Kasumi-1 (cell line): ENCODE data around the gene DDX25.

Experiments
- DNase-seq, 2 experiments: peaks; one replicate each; lab custom pipeline; 2025; lab: John Stamatoyannopoulos, UW

DDX25 gene

GRCh38 chr11:125950696-125951651, 46.7 kb downstream of the DDX25 start:
- DNase-seq: no peak

DNA sequence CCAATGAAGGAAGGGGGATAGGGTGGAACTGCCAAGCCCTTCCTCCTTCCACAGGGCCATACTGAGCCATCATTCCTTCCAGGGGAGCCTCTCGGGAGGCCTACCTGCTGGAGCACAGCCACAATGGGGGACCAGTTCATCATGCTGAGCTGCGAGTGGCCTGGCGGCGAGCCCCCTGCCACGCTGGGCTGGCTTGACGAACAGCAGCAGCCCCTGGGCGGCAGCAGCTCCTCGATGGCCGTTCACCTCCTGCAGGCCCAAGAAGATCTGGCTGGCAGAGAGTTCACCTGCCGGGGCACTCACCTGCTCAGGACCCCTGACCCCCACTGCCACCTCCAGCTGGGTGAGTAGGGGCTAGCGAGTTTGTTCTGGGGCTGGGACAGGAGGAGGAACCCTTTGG, 47.4 kb downstream of the DDX25 start:
- DNase-seq: no peak

DNA sequence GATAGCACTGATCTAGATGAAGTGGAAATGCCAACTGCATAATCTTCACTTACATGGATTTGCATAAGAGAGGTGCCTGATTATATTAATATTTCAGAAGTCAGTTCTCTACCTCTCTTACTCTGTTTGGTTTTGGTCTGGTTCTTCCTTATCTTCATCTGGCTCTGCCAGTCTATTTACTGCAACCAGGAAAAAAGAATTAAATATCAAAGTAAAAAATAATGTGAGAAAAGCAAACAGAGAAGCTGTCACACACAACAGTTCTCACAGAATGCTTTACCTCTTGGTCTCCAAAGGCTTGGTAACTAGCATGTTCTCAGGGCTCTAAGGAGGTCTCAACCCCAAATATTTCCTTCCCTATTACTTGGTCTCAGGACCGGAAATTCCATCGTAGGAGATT, 48.3 kb downstream of the DDX25 start:
- no peak for DNase-seq

- DNase-seq: no peak
Measured at GRCh38 chr11:125952973-125953372, 48.7 kb downstream of the DDX25 start.

- no peak for DNase-seq
Measured at GRCh38 chr11:125953401-125953935, 49.2 kb downstream of the DDX25 start.

GRCh38 chr11:125954123-125954944, 50.0 kb downstream of the DDX25 start:
- no peak for DNase-seq

DNA sequence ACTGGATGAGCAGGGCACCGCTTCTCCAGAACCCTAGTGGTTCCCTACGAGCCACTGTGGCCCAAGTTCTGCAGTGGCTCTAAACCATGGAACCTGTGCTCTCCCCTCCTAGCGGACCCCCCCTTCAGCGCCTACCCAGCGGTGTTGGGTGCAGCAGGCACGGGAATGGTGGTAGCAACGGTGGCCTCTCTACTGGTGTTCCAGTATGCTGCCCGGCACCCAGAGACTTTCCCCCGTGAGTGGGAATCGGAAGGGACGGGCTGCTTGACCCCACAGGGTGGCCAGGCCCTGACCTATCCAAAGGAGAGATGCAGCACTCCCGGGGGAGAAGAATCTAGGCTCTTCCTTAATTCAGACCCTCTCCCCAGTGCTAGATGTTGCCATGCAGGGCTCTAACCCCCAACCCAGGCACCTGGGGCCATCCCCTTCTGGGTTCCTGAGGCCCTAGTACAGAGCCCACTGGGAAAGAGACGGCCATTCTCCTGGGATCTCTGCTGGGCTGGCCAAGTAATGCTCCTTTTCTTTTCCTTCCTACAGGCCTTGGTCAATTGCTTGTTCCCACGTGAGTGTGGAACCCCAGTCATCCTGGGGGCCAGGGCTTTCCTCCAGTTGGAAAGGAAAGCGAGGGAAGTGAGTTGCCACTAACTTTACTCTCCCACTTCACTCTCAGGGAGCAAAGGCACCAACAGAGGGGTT, 50.8 kb downstream of the DDX25 start:
- no peak for DNase-seq

GRCh38 chr11:125955856-125956255, 51.5 kb downstream of the DDX25 start:
- peak; percentile 26 to 27 for DNase-seq

- no peak for DNase-seq
Measured at GRCh38 chr11:125956391-125957134, 52.3 kb downstream of the DDX25 start.

GRCh38 chr11:125957618-125958332, 53.5 kb downstream of the DDX25 start:
- no peak for DNase-seq

- DNase-seq: no peak
Measured at GRCh38 chr11:125958872-125959400, 54.6 kb downstream of the DDX25 start.

GRCh38 chr11:125959511-125959910, 55.2 kb downstream of the DDX25 start:
- no peak for DNase-seq

DNA sequence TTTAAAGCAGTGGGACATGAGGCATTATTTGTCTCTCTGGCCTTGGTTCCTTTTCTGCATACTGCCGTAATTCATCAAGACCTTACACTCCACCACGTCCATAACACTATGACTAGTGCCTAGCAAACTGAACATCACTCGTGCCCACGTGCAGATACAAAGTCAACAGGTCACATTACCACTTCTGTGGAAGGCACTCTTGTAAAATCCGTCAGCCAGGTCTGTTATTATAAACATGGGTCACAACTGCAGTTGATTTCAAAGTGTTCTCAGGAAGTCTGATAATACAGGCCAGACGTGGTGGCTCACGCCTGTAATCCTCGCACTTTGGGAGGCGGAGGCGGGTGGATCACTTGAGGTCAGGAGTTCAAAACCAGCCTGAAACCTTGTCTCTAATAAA, 55.6 kb downstream of the DDX25 start:
- no peak for DNase-seq

DNA sequence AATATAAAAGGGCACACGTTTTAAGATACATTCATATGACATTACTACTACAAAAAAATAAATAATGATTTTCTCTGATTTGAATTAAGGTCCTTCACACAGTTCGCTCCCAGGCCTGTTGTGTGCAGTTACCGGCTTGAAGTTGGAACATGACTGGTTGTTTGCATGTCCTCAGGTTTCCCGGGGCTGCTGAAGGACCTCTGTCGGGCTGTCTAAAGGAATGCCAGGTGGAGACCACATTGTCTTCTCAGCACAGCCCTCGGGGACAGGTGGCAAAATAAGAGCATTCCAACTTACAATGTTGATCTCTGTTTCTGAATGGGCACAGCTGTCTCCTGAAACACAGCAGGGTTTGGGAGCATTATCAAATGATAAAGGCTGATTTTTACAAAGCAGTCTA, 56.5 kb downstream of the DDX25 start:
- DNase-seq: no peak

DNA sequence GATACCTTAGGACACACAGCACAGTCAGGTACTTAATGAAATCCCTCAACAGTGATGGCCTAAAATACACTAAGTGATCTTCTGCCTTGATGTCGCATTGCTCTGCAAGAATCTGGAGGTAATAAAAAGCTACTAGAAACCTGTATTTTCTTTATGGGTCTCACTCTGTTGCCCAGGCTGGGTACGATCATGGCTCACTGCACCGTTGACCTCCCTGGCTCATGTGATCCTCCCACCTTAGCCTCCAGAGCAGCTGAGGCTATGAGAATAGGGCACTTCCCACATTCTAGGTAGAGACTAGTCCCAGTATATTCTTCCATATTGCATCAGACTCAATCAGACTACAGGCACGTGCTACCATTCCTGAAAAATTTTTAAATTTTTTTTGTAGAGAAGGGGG, 63.2 kb downstream of the DDX25 start:
- DNase-seq: no peak

DNA sequence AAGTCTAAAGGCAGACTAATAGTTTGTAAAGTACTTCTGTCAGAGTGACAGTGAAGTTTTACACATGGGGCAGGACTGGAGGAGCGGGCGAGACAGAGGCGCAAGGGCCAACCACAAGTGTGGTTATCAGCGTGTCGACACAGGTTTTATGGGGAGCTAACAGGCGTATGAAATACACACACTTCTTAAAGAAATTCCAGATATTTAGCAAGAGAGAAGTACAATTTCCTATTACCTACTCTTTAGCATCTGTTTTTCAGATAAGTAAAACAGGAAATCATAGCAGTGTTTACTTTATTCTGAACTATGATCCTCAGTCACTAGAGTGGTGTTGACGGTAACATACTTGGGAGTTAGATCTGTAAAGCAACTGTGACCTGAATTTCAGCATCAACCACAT, 64.0 kb downstream of the DDX25 start:
- DNase-seq: no peak

DNA sequence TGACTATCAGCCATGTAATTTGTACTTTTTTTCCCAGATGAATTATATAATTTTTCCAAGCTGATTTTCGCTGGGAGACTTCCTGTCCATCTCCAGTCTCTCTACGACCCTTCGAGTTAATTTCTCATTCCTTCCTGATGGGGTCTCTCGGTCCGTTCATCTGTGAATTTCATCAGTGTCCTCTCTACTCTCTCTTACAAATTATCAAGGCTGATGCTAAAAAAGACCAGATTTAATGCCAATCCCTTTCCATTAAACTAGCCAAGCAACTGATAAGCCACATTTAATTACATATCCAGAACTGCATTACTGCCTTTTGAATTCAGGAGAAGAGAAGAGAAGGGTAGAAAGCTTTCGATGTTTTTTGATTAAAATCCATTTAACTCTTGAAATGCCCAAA, 67.3 kb downstream of the DDX25 start:
- DNase-seq: no peak

DNA sequence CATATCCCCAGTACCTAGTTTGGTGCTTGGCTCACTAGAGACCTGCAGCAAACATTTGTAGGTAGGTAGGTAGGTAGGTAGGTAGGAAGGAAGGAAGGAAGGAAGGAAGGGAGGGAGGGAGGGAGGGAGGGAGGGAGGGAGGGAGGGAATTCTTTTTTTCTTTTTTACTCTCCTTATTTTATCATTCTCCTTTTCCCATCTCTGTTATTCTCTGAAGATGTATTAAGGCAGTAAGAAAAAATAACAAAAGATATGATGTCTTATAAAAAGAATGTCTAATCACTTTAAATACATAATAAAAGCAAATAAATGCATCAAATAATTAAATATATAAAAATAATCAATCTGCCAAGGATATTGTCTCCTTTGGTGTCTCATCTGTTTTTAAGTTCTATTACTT, 70.0 kb downstream of the DDX25 start:
- DNase-seq: no peak

DNA sequence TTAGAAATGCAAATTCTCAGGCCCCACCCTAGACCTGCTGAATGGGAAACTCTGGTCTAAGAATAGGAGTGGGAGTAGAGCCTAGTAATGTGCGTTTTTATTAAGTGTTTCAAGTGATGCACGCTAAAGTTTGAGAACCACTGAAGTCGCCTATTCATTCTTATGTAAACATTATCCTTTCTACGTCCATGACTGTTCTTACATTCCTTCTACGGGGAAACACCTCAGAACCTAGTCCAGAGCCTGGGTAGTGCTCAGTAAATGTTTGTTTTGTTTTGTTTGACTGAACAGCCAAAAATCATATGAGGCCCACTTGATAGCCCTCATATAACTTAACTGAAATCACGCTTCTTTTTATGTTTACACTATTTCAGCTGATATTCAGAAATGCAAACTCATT, 71.3 kb downstream of the DDX25 start:
- DNase-seq: no peak

DNA sequence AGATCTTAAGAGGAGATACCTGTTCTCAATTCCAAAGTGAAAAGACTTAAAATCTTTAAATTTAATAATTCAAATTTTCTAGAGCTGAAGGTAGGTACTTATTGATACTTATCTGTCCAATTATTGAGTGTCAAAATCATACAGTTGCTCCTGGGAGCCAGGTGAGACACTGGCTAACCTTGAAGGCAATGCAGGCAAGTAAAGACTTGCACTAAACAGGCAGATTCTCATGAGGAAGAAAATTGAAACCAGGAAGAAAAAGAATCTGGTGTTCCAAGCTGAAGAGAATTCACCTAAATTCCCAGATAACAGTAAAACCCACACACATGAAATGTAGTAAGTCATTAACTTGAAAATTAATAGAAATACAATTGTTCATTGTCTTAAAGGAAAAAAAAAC, 71.8 kb downstream of the DDX25 start:
- no peak for DNase-seq

DNA sequence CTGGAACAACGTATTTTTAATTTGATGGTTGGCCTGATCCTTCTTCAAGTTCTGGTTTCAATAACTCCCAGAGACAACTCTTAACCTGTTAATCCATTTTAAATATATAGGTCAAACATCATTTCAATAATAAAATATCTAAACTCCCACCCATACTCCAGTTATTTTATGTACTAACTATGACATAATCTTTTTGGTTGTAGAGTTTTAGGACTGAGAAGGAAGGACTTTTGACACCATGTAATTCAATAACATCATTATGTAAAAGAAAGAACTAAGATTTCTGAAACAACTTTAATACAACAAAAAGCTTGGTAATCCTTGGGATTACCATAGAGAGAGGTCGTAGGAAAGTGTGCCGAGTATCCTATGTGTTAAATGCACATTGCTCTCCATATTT, 73.0 kb downstream of the DDX25 start:
- no peak for DNase-seq
